Measurements from ENCODE around the gene ERLEC1.
"Not testable (repeated sequence)": the region's sequence is repeated elsewhere in the genome, so short reads cannot be mapped to it uniquely, and the experiment has no call there.

GRCh38 chr2:53829980-53830290, 43.1 kb downstream of the ERLEC1 start:
- TF ChIP-seq CTCF (IDR thresholded peaks at IDR 0.05; ENCODE audit: borderline replicate concordance, extremely low read depth, low read length, poor library complexity, severe bottlenecking); EZH2 (IDR thresholded peaks at IDR 0.05; ENCODE audit: borderline replicate concordance, low read depth, low read length, severe bottlenecking): not testable (repeated sequence)
